Parathyroid adenoma (tissue), 2 donors: ENCODE results near the gene DLG5.

ENCODE experiments used
- H2AFZ ChIP-seq: fragments of 300-600 bp; sonication (generic); one replicate; pipeline ENCODE4 v1.7.0; 2017; ENCODE audit warnings: antibody characterized with exemption, mild to moderate bottlenecking
- H3K27ac ChIP-seq: fragments of 300-600 bp; sonication (generic); one replicate; pipeline ENCODE4 v1.7.0; 2017
- H3K27me3 ChIP-seq: fragments of 300-600 bp; sonication (generic); one replicate; pipeline ENCODE4 v1.7.0; 2017; ENCODE audit warnings: low read length; ENCODE audit not compliant: control insufficient read depth, insufficient read depth
- H3K36me3 ChIP-seq: fragments of 300-600 bp; sonication (generic); one replicate; pipeline ENCODE4 v1.7.0; 2017; ENCODE audit warnings: low read length; ENCODE audit not compliant: control insufficient read depth, insufficient read depth
- H3K4me1 ChIP-seq: fragments of 300-600 bp; sonication (generic); one replicate; pipeline ENCODE4 v1.7.0; 2017; ENCODE audit warnings: control low read depth
- H3K4me2 ChIP-seq: fragments of 300-600 bp; sonication (generic); one replicate; pipeline ENCODE4 v1.7.0; 2017; ENCODE audit warnings: low read length
- H3K4me3 ChIP-seq: fragments of 300-600 bp; sonication (generic); one replicate; pipeline ENCODE4 v1.7.0; 2017; ENCODE audit warnings: low read depth, low read length
- H3K79me2 ChIP-seq: fragments of 300-600 bp; sonication (generic); one replicate; pipeline ENCODE4 v1.7.0; 2017; ENCODE audit warnings: control low read depth
- H3K9ac ChIP-seq: fragments of 300-600 bp; sonication (generic); one replicate; pipeline ENCODE4 v1.7.0; 2017; ENCODE audit warnings: mild to moderate bottlenecking
- H3K9me3 ChIP-seq: fragments of 300-600 bp; sonication (generic); one replicate; pipeline ENCODE4 v1.7.0; 2017; ENCODE audit warnings: low read length; ENCODE audit not compliant: control insufficient read depth
- TF ChIP-seq, protein P1 (sequence below): fragments of 300-600 bp; sonication (generic); IDR thresholded peaks from one replicate; pipeline ENCODE4 v1.7.0; 2017; ENCODE audit warnings: antibody characterized with exemption, mild to moderate bottlenecking
- donor health status: primary hyperparathyroidism.

DLG5 gene

DNA sequence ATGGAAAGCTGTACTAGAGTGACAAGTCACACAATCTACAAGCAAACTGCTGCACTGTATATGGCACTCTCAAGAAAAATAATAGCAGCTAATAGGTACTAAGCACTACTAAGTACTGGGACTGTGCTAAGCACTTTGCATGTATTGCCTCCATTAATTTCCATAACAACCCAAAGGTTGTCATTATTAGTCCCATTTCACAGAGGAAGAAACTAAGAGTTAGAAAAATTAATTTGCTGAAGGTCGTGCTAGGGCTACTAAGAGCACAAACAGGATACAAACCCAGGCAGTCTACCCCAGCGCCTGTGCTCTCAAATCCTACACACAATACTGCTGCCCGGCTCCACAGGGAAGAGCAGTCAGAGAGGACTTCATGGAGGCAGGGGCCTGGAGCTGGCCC lies 51.7 kb downstream of the DLG5 start:
- Histone ChIP-seq H3K27me3 (no peaks in the 10 kb centered on the region), H3K27ac (no peak overlapping the region), H3K4me3 (no peak overlapping the region), H3K79me2 (peaks cover 64% of the 10 kb centered on the region), H3K9ac (no peak overlapping the region), H2AFZ (no peak overlapping the region), H3K4me1 (peaks cover 67% of the 10 kb centered on the region), H3K36me3 (no peaks in the 10 kb centered on the region), H3K4me2 (no peak overlapping the region), H3K9me3 (no peaks in the 10 kb centered on the region)
- TF ChIP-seq, protein P1, sequence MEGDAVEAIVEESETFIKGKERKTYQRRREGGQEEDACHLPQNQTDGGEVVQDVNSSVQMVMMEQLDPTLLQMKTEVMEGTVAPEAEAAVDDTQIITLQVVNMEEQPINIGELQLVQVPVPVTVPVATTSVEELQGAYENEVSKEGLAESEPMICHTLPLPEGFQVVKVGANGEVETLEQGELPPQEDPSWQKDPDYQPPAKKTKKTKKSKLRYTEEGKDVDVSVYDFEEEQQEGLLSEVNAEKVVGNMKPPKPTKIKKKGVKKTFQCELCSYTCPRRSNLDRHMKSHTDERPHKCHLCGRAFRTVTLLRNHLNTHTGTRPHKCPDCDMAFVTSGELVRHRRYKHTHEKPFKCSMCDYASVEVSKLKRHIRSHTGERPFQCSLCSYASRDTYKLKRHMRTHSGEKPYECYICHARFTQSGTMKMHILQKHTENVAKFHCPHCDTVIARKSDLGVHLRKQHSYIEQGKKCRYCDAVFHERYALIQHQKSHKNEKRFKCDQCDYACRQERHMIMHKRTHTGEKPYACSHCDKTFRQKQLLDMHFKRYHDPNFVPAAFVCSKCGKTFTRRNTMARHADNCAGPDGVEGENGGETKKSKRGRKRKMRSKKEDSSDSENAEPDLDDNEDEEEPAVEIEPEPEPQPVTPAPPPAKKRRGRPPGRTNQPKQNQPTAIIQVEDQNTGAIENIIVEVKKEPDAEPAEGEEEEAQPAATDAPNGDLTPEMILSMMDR = no peak

DNA sequence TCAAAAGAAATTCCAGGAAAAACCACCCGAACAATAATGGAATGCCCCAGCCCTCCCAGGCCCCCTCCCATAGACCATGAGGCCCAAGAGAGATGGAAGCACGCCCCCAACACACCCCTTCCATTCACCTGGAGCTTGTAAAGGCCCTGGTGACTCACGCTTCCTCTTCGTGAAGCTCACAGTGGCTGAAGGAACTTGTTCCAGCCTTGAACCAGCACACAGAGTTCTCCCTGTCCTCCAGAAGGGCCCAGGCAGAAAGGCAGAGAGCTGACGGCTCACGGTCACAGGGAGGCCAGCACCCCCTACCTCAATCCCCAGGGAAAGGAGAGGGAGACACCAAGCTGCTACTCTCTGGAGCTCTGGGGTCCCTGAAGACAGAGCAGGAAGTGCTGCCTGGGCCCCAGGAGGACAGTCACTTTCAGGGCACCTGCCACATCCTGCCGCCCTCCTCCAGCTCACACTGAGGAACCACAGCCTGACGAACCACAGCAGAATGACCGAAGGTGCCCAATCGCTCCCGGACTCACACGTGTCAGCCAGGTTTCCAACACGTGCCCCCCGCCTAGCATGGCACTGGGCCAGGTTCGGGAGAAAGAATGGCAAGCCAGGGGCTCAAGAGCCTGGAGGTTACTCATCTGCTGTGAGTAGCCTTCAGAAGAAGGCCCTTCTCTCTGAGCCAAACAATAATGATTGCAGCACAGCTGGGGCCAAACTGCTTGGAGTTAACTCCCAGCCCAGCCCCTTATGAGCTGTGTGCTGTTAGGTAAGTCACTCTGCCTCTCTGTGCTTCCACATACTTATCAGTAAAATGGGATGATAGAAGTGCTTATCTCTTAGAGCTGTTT lies 52.8 kb downstream of the DLG5 start:
- H3K9me3 ChIP-seq = no peaks in the 10 kb centered on the region
- no peak overlapping the region for H2AFZ ChIP-seq
- H3K79me2 ChIP-seq = peaks cover 66% of the 10 kb centered on the region
- peak overlapping the region; percentile 25 for H3K4me3 ChIP-seq
- no peak overlapping the region for H3K9ac ChIP-seq
- peaks cover 56% of the 10 kb centered on the region for H3K4me1 ChIP-seq
- H3K27ac ChIP-seq = peak overlapping the region; percentile 71
- no peaks in the 10 kb centered on the region for H3K36me3 ChIP-seq
- H3K4me2 ChIP-seq = peak overlapping the region; percentile 52
- TF ChIP-seq, protein P1 = no peak
- no peaks in the 10 kb centered on the region for H3K27me3 ChIP-seq

DNA sequence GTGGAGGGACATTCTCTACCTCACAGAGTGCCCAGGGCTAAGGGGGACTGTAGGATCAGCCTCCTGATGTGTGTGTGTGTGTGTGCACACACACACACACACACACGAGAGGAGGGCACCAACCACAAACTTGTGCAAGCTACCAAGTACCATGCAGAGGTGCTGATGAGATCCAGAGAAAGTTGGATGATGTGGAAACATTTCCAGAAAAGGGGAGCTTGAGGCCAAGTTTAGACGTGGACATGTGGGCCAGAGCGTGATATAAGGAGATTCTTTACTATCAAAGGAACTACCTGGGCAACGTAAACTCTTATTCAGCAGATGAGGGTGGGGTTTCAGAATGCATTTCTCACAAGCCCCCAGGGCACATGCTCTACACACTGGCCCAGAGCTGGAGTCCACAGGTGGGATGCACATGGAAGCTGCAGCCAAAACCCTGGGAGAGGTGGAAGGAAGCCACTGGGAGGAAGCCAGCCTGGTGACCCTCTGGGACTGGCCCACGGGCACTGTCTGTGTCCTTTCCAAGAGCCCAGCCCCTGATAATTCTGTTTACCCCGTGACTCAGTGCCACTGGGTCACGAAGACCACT lies 53.5 kb downstream of the DLG5 start:
- peak overlapping the region; percentile 25 for H3K4me3 ChIP-seq
- peak overlapping the region; percentile 71 for H3K27ac ChIP-seq
- no peak overlapping the region for H3K9ac ChIP-seq
- TF ChIP-seq, protein P1 = no peak
- H3K36me3 ChIP-seq = no peaks in the 10 kb centered on the region
- H3K79me2 ChIP-seq = peaks cover 68% of the 10 kb centered on the region
- no peaks in the 10 kb centered on the region for H3K27me3 ChIP-seq
- H3K4me1 ChIP-seq = peaks cover 52% of the 10 kb centered on the region
- H2AFZ ChIP-seq = no peak overlapping the region
- no peaks in the 10 kb centered on the region for H3K9me3 ChIP-seq
- peak overlapping the region; percentile 52 for H3K4me2 ChIP-seq

DNA sequence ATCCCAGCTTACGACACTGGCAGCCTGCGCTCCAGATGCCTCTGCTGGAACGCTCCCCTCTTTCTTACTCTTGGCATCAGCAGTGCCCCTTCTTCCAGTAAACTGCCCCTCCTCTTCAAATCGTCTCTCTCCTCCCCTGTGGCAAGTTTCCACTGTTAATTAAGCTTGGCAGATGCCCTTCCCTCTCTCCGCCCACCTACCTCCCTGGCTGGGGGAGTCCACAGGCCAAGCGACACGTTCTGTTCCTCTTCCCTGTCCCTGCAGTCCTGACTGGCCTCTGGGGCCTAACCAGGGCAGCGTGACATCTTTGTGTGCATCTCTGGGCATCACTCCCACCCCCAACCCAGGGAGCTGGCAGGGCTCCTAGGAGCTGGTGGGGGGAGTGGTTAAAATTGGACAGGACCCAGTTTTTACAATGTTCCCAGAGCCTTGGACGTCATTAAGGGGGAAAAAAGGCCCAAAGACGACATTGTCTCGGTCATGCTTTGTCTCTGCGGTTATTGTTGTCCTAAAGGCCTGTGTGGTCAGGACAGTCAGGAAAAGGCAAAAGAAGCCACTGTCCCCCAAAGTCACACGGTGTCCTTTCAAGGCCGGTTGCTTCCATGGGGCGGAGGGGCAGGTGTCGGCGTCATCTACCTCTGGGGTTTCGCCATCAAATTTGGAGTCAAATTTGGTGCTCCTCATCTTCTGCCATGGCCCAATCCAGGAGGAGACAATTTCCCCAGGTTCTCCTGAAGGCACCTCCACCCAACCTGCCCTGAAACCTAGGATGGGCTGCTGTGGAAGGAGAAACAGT lies 54.2 kb downstream of the DLG5 start:
- no peak overlapping the region for H3K4me3 ChIP-seq
- peaks cover 73% of the 10 kb centered on the region for H3K79me2 ChIP-seq
- H3K36me3 ChIP-seq = no peaks in the 10 kb centered on the region
- no peaks in the 10 kb centered on the region for H3K27me3 ChIP-seq
- peak overlapping the region; percentile 52 for H3K4me2 ChIP-seq
- H2AFZ ChIP-seq = no peak overlapping the region
- H3K9ac ChIP-seq = no peak overlapping the region
- peaks cover 49% of the 10 kb centered on the region for H3K4me1 ChIP-seq
- peak overlapping the region; percentile 55 for H3K27ac ChIP-seq
- TF ChIP-seq, protein P1 = no peak
- no peaks in the 10 kb centered on the region for H3K9me3 ChIP-seq
